PC-9 (cell line): ENCODE measurements around the gene IFNAR2. TPM values are rescaled to one million over a fixed set of nuclear protein-coding genes. Genes with fewer than 3 reads are reported as not detected.
"Not testable (repeated sequence)": the region's sequence is repeated elsewhere in the genome, so short reads cannot be mapped to it uniquely, and the experiment has no call there.

Experiments
- BruUV-seq: library from RNA; stranded (reverse); fragments of 400-500 nt; replicated peaks from 2 replicates; lab custom pipeline; 2021; lab: Mats Ljungman, UMichigan
- CTCF ChIA-PET: fragments of 300-600 bp; sonication (Branson Sonifier 250); formaldehyde crosslinking; loops from one replicate; lab custom pipeline; 2022; ENCODE audit warnings: antibody characterized with exemption; lab: Charles Lee
- POLR2A ChIA-PET: fragments of 300-600 bp; sonication (Branson Sonifier 250); formaldehyde crosslinking; loops from one replicate; lab custom pipeline; 2022; ENCODE audit warnings: antibody characterized with exemption; ENCODE audit not compliant: unreplicated experiment; lab: Charles Lee
- DNase-seq, 2 experiments: peaks; one replicate each; pipeline versions ENCODE4 v3.0.0 to v3.0.0-alpha.2; 2015 to 2022; ENCODE audit warnings: mixed read lengths in 1 of 2
- H2AFZ ChIP-seq: fragments of 200-600 bp; sonication (generic); 2 replicates; pipeline ENCODE4 v1.8.1; 2017; ENCODE audit warnings: antibody characterized with exemption
- H3F3A ChIP-seq: fragments of 200-600 bp; sonication (generic); 2 replicates; pipeline ENCODE4 v1.8.1; 2017; ENCODE audit warnings: antibody characterized with exemption, mild to moderate bottlenecking, low read depth; ENCODE audit not compliant: insufficient read depth
- H3K27ac ChIP-seq: fragments of 200-600 bp; sonication (generic); 2 replicates; pipeline ENCODE4 v1.6.1; 2016; ENCODE audit warnings: mixed run types
- H3K27me3 ChIP-seq: fragments of 200-600 bp; sonication (generic); 2 replicates; pipeline ENCODE4 v1.6.1; 2016; ENCODE audit warnings: low read depth, mixed run types; ENCODE audit not compliant: insufficient read depth
- H3K36me3 ChIP-seq: fragments of 200-600 bp; sonication (generic); 2 replicates; pipeline ENCODE4 v1.6.1; 2016; ENCODE audit warnings: low read depth, mixed run types
- H3K4me1 ChIP-seq: fragments of 200-600 bp; sonication (generic); replicated peaks from 2 replicates; pipeline ENCODE4 v1.6.1; 2016; ENCODE audit warnings: mixed run types; ENCODE audit not compliant: insufficient read depth
- H3K4me2 ChIP-seq: fragments of 200-600 bp; sonication (generic); 2 replicates; pipeline ENCODE4 v1.6.1; 2017; ENCODE audit warnings: mixed run types
- H3K4me3 ChIP-seq: fragments of 200-600 bp; sonication (generic); 2 replicates; pipeline ENCODE4 v1.6.1; 2016; ENCODE audit warnings: mixed run types
- H3K79me2 ChIP-seq: fragments of 200-600 bp; sonication (generic); 2 replicates; pipeline ENCODE4 v1.6.1; 2017; ENCODE audit warnings: low read depth, mixed run types
- H3K9me2 ChIP-seq: fragments of 200-600 bp; sonication (generic); 2 replicates; pipeline ENCODE4 v1.8.1; 2017; ENCODE audit warnings: mild to moderate bottlenecking; ENCODE audit not compliant: insufficient read depth
- H3K9me3 ChIP-seq: fragments of 200-600 bp; sonication (generic); 2 replicates; pipeline ENCODE4 v1.8.1; 2016; ENCODE audit warnings: low read depth; ENCODE audit not compliant: insufficient read depth
- H4K20me1 ChIP-seq: fragments of 200-600 bp; sonication (generic); 2 replicates; pipeline ENCODE4 v1.8.1; 2017; ENCODE audit not compliant: insufficient read depth
- CTCF ChIP-seq: fragments of 200-600 bp; sonication (generic); conservative IDR thresholded peaks from 2 replicates; pipeline ENCODE4 v1.6.1; 2017; ENCODE audit warnings: mixed run types, antibody characterized with exemption, mild to moderate bottlenecking, moderate library complexity
- EZH2 ChIP-seq: fragments of 200-600 bp; sonication (generic); IDR thresholded peaks from 2 replicates; pipeline ENCODE4 v1.8.0; 2017; ENCODE audit warnings: antibody characterized with exemption, low read depth
- intact Hi-C: fragments of 100-400 bp; cut with micrococcal nuclease; formaldehyde crosslinking; loops from one replicate; pipeline ENCODE4 v1.10.0; 2022; ENCODE audit not compliant: unreplicated experiment
- total RNA-seq: library from RNA; stranded (reverse); gene quantifications from 2 replicates; pipeline ENCODE4 v1.2.3, GENCODE V29; 2021

IFNAR2 gene
- total RNA-seq, 1 experiment from 2014 or later: 10.3 TPM

GRCh38 chr21:33217138-33217520 lies 12.6 kb upstream of the IFNAR2 start:
- CTCF ChIA-PET: interaction anchor here (0.6 kb wide), 1 partner anchor 166 kb away, joined by 9 read pairs; no protein-coding TSS in a partner anchor
- H3K79me2 ChIP-seq: no peaks in the 10 kb centered on the region
- BruUV-seq: no TSS peak
- no peak overlapping the region for H3K4me3 ChIP-seq
- H3F3A ChIP-seq: no peaks in the 10 kb centered on the region
- no peak overlapping the region for H3K4me2 ChIP-seq
- no peak overlapping the region for H2AFZ ChIP-seq
- TF ChIP-seq EZH2 (no peak), CTCF (no peak)
- no peaks in the 10 kb centered on the region for H3K9me2 ChIP-seq
- DNase-seq: no peak
- H3K36me3 ChIP-seq: no peaks in the 10 kb centered on the region
- H3K9me3 ChIP-seq: no peaks in the 10 kb centered on the region
- POLR2A ChIA-PET: no interaction called here
- no peaks in the 10 kb centered on the region for H3K27me3 ChIP-seq
- intact Hi-C loops: no loop called here
- H3K27ac ChIP-seq: no peak overlapping the region
- H3K4me1 ChIP-seq: peaks cover 10% of the 10 kb centered on the region
- H4K20me1 ChIP-seq: no peaks in the 10 kb centered on the region

GRCh38 chr21:33219300-33219699 lies 10.4 kb upstream of the IFNAR2 start:
- BruUV-seq: no TSS peak
- H3K4me1 ChIP-seq: peaks cover 10% of the 10 kb centered on the region
- ChIA-PET CTCF (no interaction called here), POLR2A (no interaction called here)
- no peak for TF ChIP-seq EZH2
- TF ChIP-seq CTCF: no peak
- no peak for DNase-seq
- H3K4me3 ChIP-seq: no peak overlapping the region
- H3K27ac ChIP-seq: no peak overlapping the region
- H3K79me2 ChIP-seq: no peaks in the 10 kb centered on the region
- no peak overlapping the region for H3K4me2 ChIP-seq
- H4K20me1 ChIP-seq: no peaks in the 10 kb centered on the region
- intact Hi-C loops: no loop called here
- no peak overlapping the region for H2AFZ ChIP-seq
- H3F3A ChIP-seq: no peaks in the 10 kb centered on the region
- no peaks in the 10 kb centered on the region for H3K36me3 ChIP-seq
- H3K9me3 ChIP-seq: no peaks in the 10 kb centered on the region
- no peaks in the 10 kb centered on the region for H3K27me3 ChIP-seq
- no peaks in the 10 kb centered on the region for H3K9me2 ChIP-seq

GRCh38 chr21:33219954-33220353 lies 9.8 kb upstream of the IFNAR2 start:
- Histone ChIP-seq H3F3A (no peaks in the 10 kb centered on the region), H3K4me3 (no peak overlapping the region), H3K4me1 (peaks cover 10% of the 10 kb centered on the region), H3K36me3 (no peaks in the 10 kb centered on the region), H3K79me2 (no peaks in the 10 kb centered on the region), H3K27me3 (no peaks in the 10 kb centered on the region), H3K9me2 (no peaks in the 10 kb centered on the region), H3K4me2 (no peak overlapping the region), H4K20me1 (no peaks in the 10 kb centered on the region), H2AFZ (no peak overlapping the region), H3K9me3 (no peaks in the 10 kb centered on the region), H3K27ac (no peak overlapping the region)
- BruUV-seq: no TSS peak
- CTCF ChIA-PET: no interaction called here
- no peak for DNase-seq
- intact Hi-C loops: no loop called here
- TF ChIP-seq CTCF: no peak
- no peak for TF ChIP-seq EZH2
- POLR2A ChIA-PET: no interaction called here

GRCh38 chr21:33225376-33225775 lies 4.4 kb upstream of the IFNAR2 start:
- Histone ChIP-seq H3K4me1 (peaks cover 16% of the 10 kb centered on the region), H3F3A (peaks cover 15% of the 10 kb centered on the region; the same call in 1 of the 2 replicates)
- CTCF ChIA-PET, H3K79me2 ChIP-seq, POLR2A ChIA-PET, BruUV-seq, H3K4me3 ChIP-seq, H4K20me1 ChIP-seq, H3K36me3 ChIP-seq, H3K27me3 ChIP-seq, H3K27ac ChIP-seq, H3K9me2 ChIP-seq, H3K4me2 ChIP-seq, H2AFZ ChIP-seq, DNase-seq, intact Hi-C loops, H3K9me3 ChIP-seq: not testable (repeated sequence)
